Activated T-cell treated with anti-CD3 and anti-CD28 coated beads, Interleukin-2, amount 50 U/mL, for 4 hours (primary cell): ENCODE results near the gene POMC. TPM values are rescaled to one million over a fixed set of nuclear protein-coding genes. Genes with fewer than 3 reads are reported as not detected.
"Not testable (repeated sequence)": the region's sequence is repeated elsewhere in the genome, so short reads cannot be mapped to it uniquely, and the experiment has no call there.

Experiments used
- ATAC-seq, 2 donors: fragments of 200-7000 bp; cut with Tn5 transposase; one replicate each; pipeline ENCODE4 v1.10.0; 2021
- DNase-seq: peaks from one replicate; pipeline ENCODE4 v3.0.0-alpha.2; 2020
- H3K27me3 Mint-ChIP-seq: one replicate; pipeline ENCODE4 v1.8.0; 2021; ENCODE audit warnings: low read depth, mixed read lengths
- H3K36me3 Mint-ChIP-seq: one replicate; pipeline ENCODE4 v1.8.0; 2022; ENCODE audit warnings: mixed read lengths; ENCODE audit not compliant: insufficient read depth
- H3K4me1 Mint-ChIP-seq: one replicate; pipeline ENCODE4 v1.8.0; 2021; ENCODE audit warnings: low read depth, mixed read lengths
- H3K4me3 Mint-ChIP-seq: one replicate; pipeline ENCODE4 v1.8.0; 2021; ENCODE audit warnings: mild to moderate bottlenecking, moderate library complexity, mixed read lengths
- H3K9me3 Mint-ChIP-seq: one replicate; pipeline ENCODE4 v1.8.0; 2021; ENCODE audit warnings: mixed read lengths
- total RNA-seq, 3 donors: library from RNA; stranded (reverse); gene quantifications; one replicate each; pipeline ENCODE4 v1.2.1, GENCODE V29; 2021

POMC gene
- 1 to 10 TPM; 4.4 to 5.6 (median 5.2) TPM for total RNA-seq

- Mint-ChIP-seq H3K36me3 (no peaks in the 10 kb centered on the region), H3K4me3 (peak within 1 kb of the TSS; percentile 74), H3K27me3 (peaks cover 54% of the 10 kb centered on the region), H3K9me3 (no peaks in the 10 kb centered on the region), H3K4me1 (peaks cover 26% of the 10 kb centered on the region)
- DNase-seq: peak; percentile 17
- ATAC-seq: peak; percentile 74 to 79
These were observed at the start of gene POMC for GRCh38 chr2:25168256-25169072. POMC (minus strand) TSS chr2:25168580; CDS start chr2:25164772, 3,808 bp downstream.

GRCh38 chr2:25218100-25218499 lies 49.7 kb upstream of the POMC start:
- no peak overlapping the region for H3K4me3 Mint-ChIP-seq
- ATAC-seq (no peak), DNase-seq (no peak)
- H3K27me3 Mint-ChIP-seq: no peaks in the 10 kb centered on the region
- no peaks in the 10 kb centered on the region for H3K36me3 Mint-ChIP-seq
- H3K4me1 Mint-ChIP-seq: peaks cover 3% of the 10 kb centered on the region
- H3K9me3 Mint-ChIP-seq: no peaks in the 10 kb centered on the region

DNA sequence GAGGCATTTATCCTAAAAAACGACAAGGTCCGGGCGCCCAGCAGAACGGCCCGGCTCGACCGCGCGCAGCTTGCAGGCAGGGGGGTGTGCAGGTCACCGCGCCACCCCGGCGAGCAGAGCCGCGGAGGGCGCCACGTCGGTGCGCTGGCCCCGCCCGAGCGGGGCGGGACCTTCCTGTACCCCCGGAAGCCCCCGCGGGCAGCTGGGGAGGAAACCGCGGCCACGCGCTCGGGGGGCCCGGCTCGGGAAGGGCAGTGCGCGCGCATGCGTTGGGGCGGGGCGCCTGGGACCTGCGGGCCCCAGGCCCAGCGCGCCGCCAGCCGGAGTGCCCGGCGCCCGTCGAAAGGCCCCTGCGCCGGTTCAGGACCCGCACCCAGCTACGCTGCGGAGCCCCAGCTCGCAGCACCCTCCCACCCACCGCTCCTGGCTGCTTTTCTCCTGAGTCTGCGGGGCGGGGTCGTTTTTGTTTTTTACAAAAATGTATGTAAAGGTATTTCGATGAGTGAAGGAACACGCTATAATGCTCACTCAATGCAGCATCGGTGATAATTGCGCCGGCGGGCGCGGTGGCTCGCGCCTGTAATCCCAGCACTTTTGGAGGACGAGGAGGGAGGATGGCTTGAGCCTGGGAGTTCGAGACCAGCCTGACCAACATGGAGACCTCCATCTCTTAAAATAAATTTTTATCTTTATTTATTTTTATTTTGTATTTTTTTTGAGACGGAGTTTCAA lies 47.7 kb upstream of the POMC start:
- peaks cover 10% of the 10 kb centered on the region for H3K4me1 Mint-ChIP-seq
- DNase-seq: peak; percentile 80
- no peaks in the 10 kb centered on the region for H3K9me3 Mint-ChIP-seq
- no peaks in the 10 kb centered on the region for H3K27me3 Mint-ChIP-seq
- ATAC-seq: peak; percentile 93 to 96
- H3K36me3 Mint-ChIP-seq: no peaks in the 10 kb centered on the region
- peak overlapping the region; percentile 72 for H3K4me3 Mint-ChIP-seq

GRCh38 chr2:25215232-25215631 lies 46.9 kb upstream of the POMC start:
- H3K9me3 Mint-ChIP-seq: no peaks in the 10 kb centered on the region
- peaks cover 15% of the 10 kb centered on the region for H3K4me1 Mint-ChIP-seq
- ATAC-seq (no peak), DNase-seq (no peak)
- no peaks in the 10 kb centered on the region for H3K36me3 Mint-ChIP-seq
- no peaks in the 10 kb centered on the region for H3K27me3 Mint-ChIP-seq
- peak overlapping the region; percentile 72 for H3K4me3 Mint-ChIP-seq

GRCh38 chr2:25213229-25213628 lies 44.8 kb upstream of the POMC start:
- Mint-ChIP-seq H3K27me3 (no peaks in the 10 kb centered on the region), H3K4me3 (no peak overlapping the region), H3K4me1 (peaks cover 24% of the 10 kb centered on the region), H3K9me3 (no peaks in the 10 kb centered on the region), H3K36me3 (no peaks in the 10 kb centered on the region)
- DNase-seq (no peak), ATAC-seq (no peak)

GRCh38 chr2:25210923-25211322 lies 42.5 kb upstream of the POMC start:
- H3K9me3 Mint-ChIP-seq, H3K4me3 Mint-ChIP-seq, H3K27me3 Mint-ChIP-seq, DNase-seq, ATAC-seq, H3K36me3 Mint-ChIP-seq: not testable (repeated sequence)
- H3K4me1 Mint-ChIP-seq: peaks cover 26% of the 10 kb centered on the region

- Mint-ChIP-seq H3K4me1 (peaks cover 23% of the 10 kb centered on the region), H3K9me3 (no peaks in the 10 kb centered on the region), H3K4me3 (no peak overlapping the region), H3K36me3 (no peaks in the 10 kb centered on the region), H3K27me3 (no peaks in the 10 kb centered on the region)
- DNase-seq (no peak), ATAC-seq (no peak)
These were observed 38.7 kb upstream of the POMC start for GRCh38 chr2:25207078-25207545.

DNA sequence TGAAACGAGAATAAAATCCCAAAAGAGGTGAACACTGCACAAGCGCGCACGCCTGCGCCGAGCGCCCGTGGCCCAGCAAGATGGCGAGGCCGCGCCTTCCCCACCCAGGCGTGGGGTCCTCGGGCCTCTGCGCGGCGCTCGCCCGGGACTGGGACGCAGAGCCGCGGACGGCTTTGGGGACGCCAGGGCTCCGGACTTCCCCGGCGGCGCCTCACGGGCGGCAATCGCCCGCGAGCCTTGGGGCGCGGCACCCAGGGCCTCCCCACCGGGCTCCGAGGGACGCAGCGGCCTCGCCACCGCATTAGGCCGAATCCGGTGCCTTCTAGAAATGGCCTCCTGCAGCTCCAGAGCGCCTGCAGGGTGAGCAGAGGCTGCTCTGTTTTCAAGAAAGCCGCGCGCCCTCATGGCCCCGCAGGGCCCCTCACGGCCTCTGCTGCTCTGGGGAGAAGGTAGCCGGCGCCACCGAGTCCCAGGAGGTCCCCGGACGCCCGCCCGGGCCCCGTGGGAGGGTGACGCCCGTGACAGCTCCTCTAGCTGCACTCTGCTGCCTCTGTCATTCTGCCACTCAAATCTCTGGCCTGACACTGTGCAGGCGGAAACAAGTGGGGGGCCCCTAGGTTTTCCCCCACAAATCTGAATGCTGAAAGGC lies 35.9 kb upstream of the POMC start:
- no peak overlapping the region for H3K4me3 Mint-ChIP-seq
- peaks cover 12% of the 10 kb centered on the region for H3K4me1 Mint-ChIP-seq
- no peaks in the 10 kb centered on the region for H3K9me3 Mint-ChIP-seq
- H3K36me3 Mint-ChIP-seq: no peaks in the 10 kb centered on the region
- ATAC-seq (peak; percentile 55 to 69), DNase-seq (no peak)
- H3K27me3 Mint-ChIP-seq: no peaks in the 10 kb centered on the region

DNA sequence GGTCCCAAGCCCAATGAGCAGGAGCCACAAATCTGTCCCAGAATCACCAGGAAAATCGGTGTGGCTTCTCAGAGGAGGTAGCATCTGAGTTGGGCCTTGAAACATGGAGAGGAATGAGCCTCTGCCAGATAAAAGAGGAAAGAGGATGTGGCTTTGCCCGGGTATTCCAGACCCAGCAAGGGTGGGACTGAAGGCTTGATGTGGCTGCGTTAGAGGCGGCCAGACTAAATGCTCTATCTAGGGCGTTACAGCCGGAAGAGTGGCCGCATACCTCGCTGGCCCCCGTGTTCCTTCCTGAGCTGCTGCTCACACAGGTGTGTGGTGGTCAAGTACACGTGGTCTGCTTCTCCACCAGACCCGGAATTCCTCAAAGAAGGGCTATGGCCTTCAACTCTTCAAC lies 33.9 kb upstream of the POMC start:
- ATAC-seq (no peak), DNase-seq (no peak)
- Mint-ChIP-seq H3K36me3 (no peaks in the 10 kb centered on the region), H3K4me3 (no peak overlapping the region), H3K27me3 (no peaks in the 10 kb centered on the region), H3K4me1 (peaks cover 10% of the 10 kb centered on the region), H3K9me3 (no peaks in the 10 kb centered on the region)

- no peaks in the 10 kb centered on the region for H3K27me3 Mint-ChIP-seq
- H3K9me3 Mint-ChIP-seq: no peaks in the 10 kb centered on the region
- ATAC-seq (no peak), DNase-seq (no peak)
- H3K4me1 Mint-ChIP-seq: peaks cover 10% of the 10 kb centered on the region
- H3K4me3 Mint-ChIP-seq: no peak overlapping the region
- H3K36me3 Mint-ChIP-seq: no peaks in the 10 kb centered on the region
These were observed 33.4 kb upstream of the POMC start for GRCh38 chr2:25201794-25202193.

DNA sequence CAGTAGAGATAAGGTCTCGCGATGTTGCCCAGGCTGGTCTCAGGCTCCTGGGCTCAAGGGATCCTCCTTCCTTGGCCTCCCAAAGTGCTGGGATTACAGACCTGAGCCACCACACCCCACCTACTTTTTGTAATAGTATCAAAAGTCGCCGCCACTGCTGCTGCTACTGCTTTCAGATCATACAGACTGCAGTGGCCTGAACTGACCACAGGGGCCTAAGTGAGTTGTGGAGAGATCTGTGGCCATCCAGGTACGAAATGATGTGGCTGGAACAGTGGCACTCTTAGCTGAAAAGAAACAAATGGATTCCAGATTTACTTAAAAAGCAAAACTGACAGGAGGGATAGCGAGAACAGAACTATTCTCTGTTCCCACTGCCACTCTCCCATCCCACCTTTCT lies 32.9 kb upstream of the POMC start:
- ATAC-seq (no peak), DNase-seq (no peak)
- Mint-ChIP-seq H3K36me3 (no peaks in the 10 kb centered on the region), H3K27me3 (no peaks in the 10 kb centered on the region), H3K9me3 (no peaks in the 10 kb centered on the region), H3K4me1 (peaks cover 10% of the 10 kb centered on the region), H3K4me3 (no peak overlapping the region)

- Mint-ChIP-seq H3K9me3 (no peaks in the 10 kb centered on the region), H3K36me3 (no peaks in the 10 kb centered on the region), H3K27me3 (no peaks in the 10 kb centered on the region), H3K4me3 (no peak overlapping the region), H3K4me1 (peaks cover 10% of the 10 kb centered on the region)
- ATAC-seq (no peak), DNase-seq (no peak)
These were observed 30.2 kb upstream of the POMC start for GRCh38 chr2:25198576-25198975.

GRCh38 chr2:25198209-25198525 lies 29.8 kb upstream of the POMC start:
- ATAC-seq (no peak), DNase-seq (no peak)
- H3K27me3 Mint-ChIP-seq: no peaks in the 10 kb centered on the region
- peaks cover 10% of the 10 kb centered on the region for H3K4me1 Mint-ChIP-seq
- no peaks in the 10 kb centered on the region for H3K9me3 Mint-ChIP-seq
- no peaks in the 10 kb centered on the region for H3K36me3 Mint-ChIP-seq
- H3K4me3 Mint-ChIP-seq: no peak overlapping the region

DNA sequence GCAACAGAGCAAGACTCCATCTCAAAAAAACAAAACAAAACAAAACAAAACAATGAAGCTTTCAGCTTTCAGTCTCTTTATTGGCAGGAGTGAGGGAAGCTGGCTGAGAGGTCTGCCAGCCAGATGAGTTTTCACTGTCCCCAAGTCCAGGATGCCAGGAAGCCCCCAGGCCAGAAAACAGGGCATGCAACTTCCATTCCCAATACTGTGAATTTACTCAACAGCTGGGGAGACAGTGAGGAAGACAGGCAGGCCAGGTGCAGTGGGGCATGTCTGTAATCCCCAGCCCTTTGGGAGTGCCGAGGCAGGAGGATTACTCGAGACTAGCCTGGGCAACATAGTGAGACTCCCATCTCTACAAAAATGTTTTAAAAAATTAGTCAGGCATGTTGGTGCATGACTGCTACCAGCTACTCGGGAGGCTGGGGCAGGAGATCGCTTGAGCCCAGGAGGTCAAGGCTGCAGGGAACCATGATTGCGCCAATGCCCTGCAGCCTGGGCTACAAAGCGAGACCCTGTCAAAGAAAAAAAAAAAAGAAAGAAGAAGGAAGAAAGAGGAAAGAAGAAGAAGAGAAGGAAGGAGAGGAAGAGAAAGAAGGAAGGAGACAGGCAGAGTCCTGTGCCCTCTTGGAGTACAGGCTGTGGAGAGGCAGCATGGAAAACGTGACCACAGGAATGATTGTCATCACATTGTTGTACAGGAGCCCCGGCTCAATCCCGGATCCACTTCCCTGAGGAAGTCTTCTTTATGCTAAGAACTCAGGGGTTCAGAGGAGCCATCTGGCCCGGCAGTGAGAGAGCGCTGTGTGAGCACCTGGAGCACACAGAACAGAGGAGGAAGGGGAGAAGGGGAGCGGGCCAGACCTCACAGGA lies 29.2 kb upstream of the POMC start:
- H3K4me1 Mint-ChIP-seq: peaks cover 10% of the 10 kb centered on the region
- no peak for ATAC-seq
- H3K36me3 Mint-ChIP-seq: no peaks in the 10 kb centered on the region
- DNase-seq: no peak
- no peak overlapping the region for H3K4me3 Mint-ChIP-seq
- H3K9me3 Mint-ChIP-seq: no peaks in the 10 kb centered on the region
- H3K27me3 Mint-ChIP-seq: no peaks in the 10 kb centered on the region
